ENCODE data around the gene LNP1.

Gene LNP1

GRCh38 chr3:100407977-100408532 is 6.7 kb downstream of the LNP1 start:
- DNase-seq = no peak
- H3K27me3 Mint-ChIP-seq = no peaks in the 10 kb centered on the region
- H3K4me3 Mint-ChIP-seq = no peak overlapping the region
- H3K27ac Mint-ChIP-seq = no peak overlapping the region
- peaks cover 22% of the 10 kb centered on the region for H3K9me3 Mint-ChIP-seq
- peaks cover 19% of the 10 kb centered on the region for H3K4me1 Mint-ChIP-seq (ENCODE audit: low read depth)
- H3K36me3 Mint-ChIP-seq (ENCODE audit: low read depth) = peaks cover 50% of the 10 kb centered on the region

DNA sequence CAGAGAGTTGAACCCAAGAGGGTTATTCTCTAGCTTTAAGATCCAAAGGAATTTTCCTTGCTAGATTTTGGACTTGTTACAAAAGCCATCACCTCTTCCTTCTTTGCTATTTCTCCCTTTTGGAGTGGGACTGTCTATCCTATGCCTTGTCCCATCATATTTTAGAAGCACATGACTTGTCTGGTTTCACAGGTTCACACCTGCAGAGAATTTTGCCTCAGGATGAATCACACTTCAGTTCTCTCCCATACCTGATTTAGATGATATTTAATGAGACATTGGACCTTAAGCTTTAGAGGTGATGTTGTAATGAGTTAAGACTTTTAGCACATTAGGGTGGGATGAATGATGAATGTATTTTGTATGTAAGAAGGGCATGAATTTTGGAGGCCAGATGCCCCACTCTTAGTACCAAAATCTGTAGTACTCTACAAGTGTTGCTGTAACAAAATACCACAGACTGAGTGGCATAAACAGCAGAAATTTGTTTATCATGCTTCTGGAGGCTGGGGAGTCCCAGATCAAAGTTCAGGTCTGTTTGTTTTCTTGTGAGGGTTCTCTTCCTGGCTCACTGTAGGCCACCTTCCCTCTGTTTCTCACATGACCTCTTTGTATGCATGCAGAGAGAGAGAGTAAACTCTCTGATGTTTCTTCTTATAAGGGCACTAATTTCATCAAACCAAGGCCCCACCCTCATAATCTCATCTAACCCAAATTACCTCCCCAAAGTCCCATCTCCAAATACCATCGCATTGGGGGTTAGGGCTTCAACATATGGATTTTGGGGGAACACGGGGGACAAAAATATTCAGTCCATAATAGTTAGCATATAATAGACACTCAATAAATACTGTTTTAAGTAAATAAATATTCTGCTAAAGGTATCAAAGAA is 10.0 kb downstream of the LNP1 start:
- Mint-ChIP-seq H3K4me1 (ENCODE audit: low read depth) (no peaks in the 10 kb centered on the region), H3K36me3 (ENCODE audit: low read depth) (peaks cover 46% of the 10 kb centered on the region), H3K4me3 (no peak overlapping the region), H3K27ac (no peak overlapping the region), H3K27me3 (no peaks in the 10 kb centered on the region), H3K9me3 (peaks cover 29% of the 10 kb centered on the region)
- DNase-seq = no peak

- no peak overlapping the region for H3K27ac Mint-ChIP-seq
These were observed 11.7 kb downstream of the LNP1 start for GRCh38 chr3:100412912-100413590.

DNA sequence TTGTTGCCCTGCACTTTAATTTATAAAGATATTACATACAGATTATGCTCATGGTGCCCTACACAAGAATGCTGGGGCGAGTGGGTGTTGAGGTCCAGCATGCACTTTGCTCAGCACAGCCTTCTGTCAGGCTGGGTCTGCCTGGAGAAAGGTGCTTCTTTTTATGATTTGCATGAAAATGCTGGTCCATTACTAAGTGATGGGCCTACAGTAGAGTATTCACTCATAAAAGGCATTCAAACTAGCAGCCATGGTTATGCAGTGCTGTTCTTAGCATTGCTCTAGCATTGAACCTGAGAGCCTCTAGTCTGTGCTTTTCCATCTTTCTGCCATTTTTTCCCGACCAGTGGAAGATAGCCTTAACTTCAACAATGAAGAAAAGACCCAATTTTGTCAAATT is 12.3 kb downstream of the LNP1 start:
- Mint-ChIP-seq H3K27ac (no peak overlapping the region), H3K9me3 (peaks cover 18% of the 10 kb centered on the region), H3K27me3 (no peaks in the 10 kb centered on the region), H3K36me3 (ENCODE audit: low read depth) (peaks cover 31% of the 10 kb centered on the region), H3K4me1 (ENCODE audit: low read depth) (no peaks in the 10 kb centered on the region), H3K4me3 (no peak overlapping the region)
- DNase-seq = no peak

More at GRCh38 chr3:100412912-100413590, 11.7 kb downstream of the LNP1 start:
- H3K9me3 Mint-ChIP-seq = peaks cover 19% of the 10 kb centered on the region
- H3K36me3 Mint-ChIP-seq (ENCODE audit: low read depth) = peaks cover 34% of the 10 kb centered on the region
- H3K4me3 Mint-ChIP-seq = no peak overlapping the region
- no peaks in the 10 kb centered on the region for H3K27me3 Mint-ChIP-seq
- H3K4me1 Mint-ChIP-seq (ENCODE audit: low read depth) = no peaks in the 10 kb centered on the region
- DNase-seq = no peak

DNA sequence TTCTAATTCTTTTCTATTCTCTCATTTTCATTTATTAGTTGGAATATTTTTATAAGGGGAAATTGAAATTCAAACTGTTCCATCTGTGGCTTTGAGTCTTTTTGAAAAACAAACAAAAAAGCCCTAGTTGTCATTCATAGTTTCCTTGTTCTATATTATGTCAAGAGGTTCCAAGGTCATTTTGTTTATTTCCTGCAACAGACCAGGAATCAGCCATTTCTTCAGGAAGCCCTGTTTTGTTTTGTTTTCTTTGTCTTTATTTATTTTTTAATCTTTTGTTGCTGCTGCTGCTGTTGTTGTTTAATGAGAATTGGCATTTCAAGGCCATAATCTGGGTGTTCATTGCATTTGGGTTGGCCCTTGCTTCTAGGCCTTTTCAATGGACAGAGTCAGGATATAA is 14.8 kb downstream of the LNP1 start:
- H3K9me3 Mint-ChIP-seq = peaks cover 16% of the 10 kb centered on the region
- H3K27ac Mint-ChIP-seq = no peak overlapping the region
- no peaks in the 10 kb centered on the region for H3K4me1 Mint-ChIP-seq (ENCODE audit: low read depth)
- H3K36me3 Mint-ChIP-seq (ENCODE audit: low read depth) = peaks cover 20% of the 10 kb centered on the region
- no peak for DNase-seq
- no peaks in the 10 kb centered on the region for H3K27me3 Mint-ChIP-seq
- no peak overlapping the region for H3K4me3 Mint-ChIP-seq

DNA sequence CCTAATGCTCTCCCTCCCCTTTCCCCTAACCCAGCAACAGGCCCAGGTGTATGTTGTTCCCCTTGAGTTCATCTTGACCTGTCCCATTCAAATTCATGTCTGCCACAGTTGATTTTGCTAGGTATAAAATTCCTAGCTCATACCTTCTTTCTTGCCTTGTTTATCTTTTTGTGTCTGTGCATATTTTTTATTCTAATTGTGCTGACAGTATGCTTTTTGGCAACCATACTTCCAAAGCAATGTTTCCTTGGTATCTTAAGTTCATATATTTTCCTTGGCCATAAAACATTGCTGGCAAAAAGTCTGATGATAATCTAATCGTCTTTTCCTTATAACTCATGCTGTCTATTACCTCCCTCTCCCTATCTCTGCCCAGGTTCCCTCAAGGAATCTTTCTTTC is 15.5 kb downstream of the LNP1 start:
- Mint-ChIP-seq H3K27me3 (no peaks in the 10 kb centered on the region), H3K4me1 (ENCODE audit: low read depth) (no peaks in the 10 kb centered on the region), H3K36me3 (ENCODE audit: low read depth) (peaks cover 14% of the 10 kb centered on the region), H3K27ac (no peak overlapping the region), H3K4me3 (no peak overlapping the region), H3K9me3 (peaks cover 15% of the 10 kb centered on the region)
- DNase-seq = no peak

- no peak overlapping the region for H3K27ac Mint-ChIP-seq
- H3K36me3 Mint-ChIP-seq (ENCODE audit: low read depth) = no peaks in the 10 kb centered on the region
- H3K27me3 Mint-ChIP-seq = peaks cover 6% of the 10 kb centered on the region
- no peaks in the 10 kb centered on the region for H3K4me1 Mint-ChIP-seq (ENCODE audit: low read depth)
- no peak overlapping the region for H3K4me3 Mint-ChIP-seq
- no peak for DNase-seq
- H3K9me3 Mint-ChIP-seq = no peaks in the 10 kb centered on the region
These were observed 18.1 kb downstream of the LNP1 start for GRCh38 chr3:100419406-100419805.

- no peaks in the 10 kb centered on the region for H3K4me1 Mint-ChIP-seq (ENCODE audit: low read depth)
- no peak overlapping the region for H3K4me3 Mint-ChIP-seq
- H3K36me3 Mint-ChIP-seq (ENCODE audit: low read depth) = no peaks in the 10 kb centered on the region
- H3K9me3 Mint-ChIP-seq = no peaks in the 10 kb centered on the region
- no peak overlapping the region for H3K27ac Mint-ChIP-seq
- peaks cover 12% of the 10 kb centered on the region for H3K27me3 Mint-ChIP-seq
- DNase-seq = no peak
These were observed 19.5 kb downstream of the LNP1 start for GRCh38 chr3:100420885-100421284.

GRCh38 chr3:100423611-100424010 is 22.3 kb downstream of the LNP1 start:
- Mint-ChIP-seq H3K27me3 (peaks cover 15% of the 10 kb centered on the region), H3K4me3 (no peak overlapping the region), H3K9me3 (no peaks in the 10 kb centered on the region), H3K36me3 (ENCODE audit: low read depth) (no peaks in the 10 kb centered on the region), H3K27ac (no peak overlapping the region), H3K4me1 (ENCODE audit: low read depth) (no peaks in the 10 kb centered on the region)
- no peak for DNase-seq

DNA sequence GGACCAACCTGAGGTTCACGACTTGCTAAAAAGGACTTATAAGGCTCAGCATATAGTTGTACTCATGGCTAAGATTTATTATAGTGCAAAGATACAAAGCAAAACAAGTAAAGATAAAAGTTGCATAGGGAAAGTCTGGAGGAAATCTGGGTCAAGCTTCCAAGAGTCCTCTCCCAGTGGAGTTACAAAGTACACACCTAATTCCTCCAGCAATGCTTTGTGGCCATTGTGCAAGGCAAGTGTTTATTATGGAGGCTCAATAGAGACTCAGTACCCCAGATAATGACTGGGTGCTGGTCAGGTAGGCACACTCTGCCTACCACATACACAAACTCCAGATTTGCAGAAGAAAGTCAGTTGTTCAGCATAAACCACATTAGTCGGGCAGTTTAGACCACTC is 22.9 kb downstream of the LNP1 start:
- H3K27ac Mint-ChIP-seq = no peak overlapping the region
- no peaks in the 10 kb centered on the region for H3K9me3 Mint-ChIP-seq
- no peak for DNase-seq
- H3K4me1 Mint-ChIP-seq (ENCODE audit: low read depth) = no peaks in the 10 kb centered on the region
- no peak overlapping the region for H3K4me3 Mint-ChIP-seq
- H3K27me3 Mint-ChIP-seq = peaks cover 15% of the 10 kb centered on the region
- H3K36me3 Mint-ChIP-seq (ENCODE audit: low read depth) = no peaks in the 10 kb centered on the region

DNA sequence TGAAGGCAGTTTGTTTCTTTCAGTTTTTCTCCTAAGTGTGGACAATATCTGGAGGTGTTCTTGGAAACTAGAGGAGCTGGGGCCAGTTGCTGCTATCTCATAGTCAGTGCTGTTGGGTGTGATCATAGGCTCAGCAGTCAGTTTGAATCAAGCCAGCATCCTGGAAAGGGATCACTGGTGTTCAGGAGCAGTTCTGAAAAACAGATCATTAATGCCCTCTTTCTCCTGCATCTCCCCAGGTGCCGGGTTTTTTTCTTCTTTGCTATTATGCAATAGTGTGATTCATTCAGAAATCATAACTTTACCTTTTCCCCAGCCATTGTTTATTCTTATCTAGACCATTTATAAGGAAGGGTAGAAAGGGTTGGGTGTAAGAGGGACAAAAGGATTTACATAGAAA is 24.0 kb downstream of the LNP1 start:
- DNase-seq = no peak
- no peaks in the 10 kb centered on the region for H3K9me3 Mint-ChIP-seq
- no peaks in the 10 kb centered on the region for H3K4me1 Mint-ChIP-seq (ENCODE audit: low read depth)
- H3K36me3 Mint-ChIP-seq (ENCODE audit: low read depth) = no peaks in the 10 kb centered on the region
- H3K27me3 Mint-ChIP-seq = peaks cover 15% of the 10 kb centered on the region
- H3K4me3 Mint-ChIP-seq = no peak overlapping the region
- no peak overlapping the region for H3K27ac Mint-ChIP-seq

GRCh38 chr3:100426067-100426682 is 24.8 kb downstream of the LNP1 start:
- DNase-seq = no peak
- Mint-ChIP-seq H3K27ac (no peak overlapping the region), H3K4me1 (ENCODE audit: low read depth) (no peaks in the 10 kb centered on the region), H3K27me3 (peaks cover 15% of the 10 kb centered on the region), H3K9me3 (no peaks in the 10 kb centered on the region), H3K4me3 (no peak overlapping the region), H3K36me3 (ENCODE audit: low read depth) (no peaks in the 10 kb centered on the region)

DNA sequence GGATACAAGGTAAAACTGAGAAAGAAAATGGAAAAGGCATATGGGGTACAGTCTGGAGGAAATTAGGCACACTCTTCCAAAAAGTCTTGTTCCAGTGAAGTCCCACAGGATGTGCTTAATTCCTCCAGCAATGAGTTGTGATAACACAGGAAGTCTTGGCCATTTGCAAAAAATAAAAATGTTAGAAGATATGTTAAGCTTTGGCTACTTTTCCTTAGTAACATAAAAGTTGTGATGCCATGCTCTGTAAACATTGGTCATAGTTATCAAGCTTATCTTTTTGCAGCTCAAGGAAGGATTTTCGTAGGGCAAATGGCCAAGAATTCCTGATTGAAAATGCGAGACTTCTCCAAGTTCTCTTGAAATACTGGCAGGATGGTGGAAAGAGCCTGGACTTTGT is 26.4 kb downstream of the LNP1 start:
- no peak overlapping the region for H3K4me3 Mint-ChIP-seq
- H3K36me3 Mint-ChIP-seq (ENCODE audit: low read depth) = no peaks in the 10 kb centered on the region
- no peaks in the 10 kb centered on the region for H3K4me1 Mint-ChIP-seq (ENCODE audit: low read depth)
- H3K9me3 Mint-ChIP-seq = no peaks in the 10 kb centered on the region
- no peak overlapping the region for H3K27ac Mint-ChIP-seq
- peaks cover 15% of the 10 kb centered on the region for H3K27me3 Mint-ChIP-seq
- no peak for DNase-seq

DNA sequence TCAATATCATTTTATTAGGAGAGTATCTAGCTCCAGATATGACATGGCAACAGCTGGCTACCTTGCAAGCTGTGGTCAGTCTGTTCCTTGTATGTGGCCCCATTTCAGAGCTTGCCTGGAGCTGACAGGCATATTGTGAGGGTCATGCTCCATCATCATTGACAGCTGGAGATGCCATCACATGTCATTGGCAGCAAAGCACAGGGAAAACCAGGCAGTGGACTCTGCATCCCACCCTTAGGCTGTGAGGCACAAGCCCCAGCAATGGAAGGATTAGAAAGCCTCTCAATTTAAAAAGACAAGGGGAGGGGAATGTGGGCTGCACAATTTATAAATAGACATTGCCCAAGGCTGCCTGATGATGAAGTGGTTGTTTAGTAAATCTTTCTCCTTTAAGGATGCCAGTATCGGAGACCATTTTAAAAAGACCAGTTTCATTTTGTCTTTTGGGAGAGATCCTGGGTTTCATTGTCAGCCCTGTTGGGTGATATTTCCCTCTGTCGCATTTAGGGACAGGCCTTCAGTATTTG is 27.9 kb downstream of the LNP1 start:
- no peak overlapping the region for H3K4me3 Mint-ChIP-seq
- H3K27me3 Mint-ChIP-seq = peaks cover 10% of the 10 kb centered on the region
- DNase-seq = no peak
- no peaks in the 10 kb centered on the region for H3K4me1 Mint-ChIP-seq (ENCODE audit: low read depth)
- no peaks in the 10 kb centered on the region for H3K9me3 Mint-ChIP-seq
- no peak overlapping the region for H3K27ac Mint-ChIP-seq
- no peaks in the 10 kb centered on the region for H3K36me3 Mint-ChIP-seq (ENCODE audit: low read depth)

Data from activated T-cell treated with anti-CD3 and anti-CD28 coated beads, Interleukin-2, amount 50 U/mL, for 24 hours (primary cell).